Pancreas (tissue), 10 donors: Measurements from ENCODE around the gene TNFAIP3. TPM values are rescaled to one million over a fixed set of nuclear protein-coding genes. Genes with fewer than 3 reads are reported as not detected.

Source experiments
- ATAC-seq, 4 donors: fragments of 200-7000 bp; cut with Tn5 transposase; one replicate each; pipeline versions ENCODE4 v1.8.0 to v1.9.1; 2020; ENCODE audit warnings: mild to moderate bottlenecking in 4 of 4, moderate library complexity in 4 of 4
- DNase-seq, 6 donors: peaks; one replicate each; pipeline ENCODE4 v3.0.0-alpha.2; 2020
- FAIRE-seq: peaks from 2 replicates; lab custom pipeline; 2012; peaks lifted over from hg19 to GRCh38; lab: Jason Lieb, UNC
- H3K27ac ChIP-seq, 4 donors: fragments of 200-600 bp; sonication (generic); 1 replicate in 3 of 4; 2 replicates in 1 of 4; pipeline versions ENCODE4 v1.5.0 to v1.8.0; 2020
- H3K27me3 ChIP-seq, 4 donors: fragments of 200-600 bp; one replicate each; pipeline ENCODE4 v1.8.0; 2021
- H3K36me3 ChIP-seq, 3 donors: fragments of 200-600 bp; sonication (generic) in 1 of 3; one replicate each; pipeline versions ENCODE4 v1.5.0 to v1.8.0; 2020 to 2021
- H3K4me1 ChIP-seq, 3 donors: fragments of 200-600 bp; one replicate each; pipeline ENCODE4 v1.8.0; 2021
- H3K4me3 ChIP-seq, 4 donors: fragments of 200-600 bp; sonication (generic) in 2 of 4; one replicate each; pipeline versions ENCODE4 v1.5.0 to v1.8.0; 2020 to 2021
- H3K9me3 ChIP-seq, 4 donors: fragments of 200-600 bp; one replicate each; pipeline ENCODE4 v1.8.0; 2021
- WGBS, 2 donors: extraction: QIAGEN DNeasy Blood & Tissue Kit; methylation state at CpG; one replicate each; pipeline ENCODE4 v1.1.7; 2013; 5-methylcytosine and 5-hydroxymethylcytosine counted together
- intact Hi-C, 3 donors: fragments of 100-400 bp; cut with DNase I; formaldehyde crosslinking; loops; one replicate each; pipeline versions ENCODE4 v1.11.1 to v1.14.2; 2022
- polyA plus RNA-seq, 2 donors: library from polyadenylated mRNA; stranded (reverse); fragments of 200-250 nt; gene quantifications; one replicate each; pipeline ENCODE4 v1.2.3, GENCODE V29; 2013
- total RNA-seq, 6 donors: library from RNA; stranded (reverse); fragmentation: NEBNext Ultra II Directional in 4 of 6; extraction: Animal tissue kit (Norgen Biotek cat#: 25700) in 4 of 6; gene quantifications; one replicate each; pipeline versions ENCODE4 v1.2.1 to v1.2.4, GENCODE V29; 2021 to 2023
- TF ChIP-seq, protein P1 (sequence below), 4 donors: fragments of 200-600 bp; sonication (generic) in 3 of 4; IDR thresholded peaks; one replicate each; pipeline versions ENCODE4 v1.5.0 to v1.8.0; 2021; ENCODE audit warnings: antibody characterized with exemption in 4 of 4
- donor health status: healthy with polysubstance abuse.
- donor health status: DM: no; HTN: no; CAD: no; lungs with moderate emphysema.
- donor health status: DM: no; HTN: no; CAD: no.
- donor health status: control.
- donor health status: control.
- donor health status: Bipolar disorder and iron deficiency.
- donor health status: DM: yes; HTN: yes; CAD: no.
- donor health status: DM: no; HTN: no; CAD: no.
- donor health status: DM: no; HTN: no; CAD: no.
- donor health status: DM: yes; HTN: yes; CAD: no.

The TNFAIP3 gene
- total and polyA plus RNA-seq, 8 donors = 9.3 to 59.2 (median 14.2) TPM

DNA sequence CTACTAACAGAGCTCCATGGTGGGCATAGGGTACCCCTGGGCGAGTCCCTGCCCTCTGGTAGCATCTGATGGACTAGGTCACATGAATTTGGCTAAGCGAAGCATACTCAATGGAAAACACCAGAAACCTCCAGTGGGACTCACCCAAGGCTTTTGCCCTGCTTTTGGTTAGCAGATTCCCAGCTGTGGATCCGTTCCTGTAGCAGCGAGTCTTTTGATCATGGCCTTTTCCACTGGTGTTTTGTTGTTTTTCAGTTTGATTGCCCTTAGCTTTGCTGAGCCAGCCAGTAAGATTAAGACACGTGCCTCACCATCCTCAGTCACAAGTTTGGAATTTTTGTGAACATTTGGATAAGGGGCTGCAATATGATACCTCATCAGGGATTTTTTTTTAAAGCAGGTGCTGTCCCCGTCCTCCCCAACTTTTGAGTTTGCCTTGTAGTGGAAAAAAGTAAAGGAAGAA, 8.0 kb downstream of the TNFAIP3 start:
- Histone ChIP-seq H3K36me3 (peaks cover 11 to 60% (median 38%) of the 10 kb centered on the region in 3 donors), H3K4me3 (no peak overlapping the region), H3K27ac (no peak overlapping the region), H3K4me1 (peaks cover 0 to 27% (median 9%) of the 10 kb centered on the region in 3 donors), H3K9me3 (no peaks in the 10 kb centered on the region), H3K27me3 (no peaks in the 10 kb centered on the region)
- DNase-seq (no peak), ATAC-seq (no peak), FAIRE-seq (no peak)
- TF ChIP-seq, protein P1, sequence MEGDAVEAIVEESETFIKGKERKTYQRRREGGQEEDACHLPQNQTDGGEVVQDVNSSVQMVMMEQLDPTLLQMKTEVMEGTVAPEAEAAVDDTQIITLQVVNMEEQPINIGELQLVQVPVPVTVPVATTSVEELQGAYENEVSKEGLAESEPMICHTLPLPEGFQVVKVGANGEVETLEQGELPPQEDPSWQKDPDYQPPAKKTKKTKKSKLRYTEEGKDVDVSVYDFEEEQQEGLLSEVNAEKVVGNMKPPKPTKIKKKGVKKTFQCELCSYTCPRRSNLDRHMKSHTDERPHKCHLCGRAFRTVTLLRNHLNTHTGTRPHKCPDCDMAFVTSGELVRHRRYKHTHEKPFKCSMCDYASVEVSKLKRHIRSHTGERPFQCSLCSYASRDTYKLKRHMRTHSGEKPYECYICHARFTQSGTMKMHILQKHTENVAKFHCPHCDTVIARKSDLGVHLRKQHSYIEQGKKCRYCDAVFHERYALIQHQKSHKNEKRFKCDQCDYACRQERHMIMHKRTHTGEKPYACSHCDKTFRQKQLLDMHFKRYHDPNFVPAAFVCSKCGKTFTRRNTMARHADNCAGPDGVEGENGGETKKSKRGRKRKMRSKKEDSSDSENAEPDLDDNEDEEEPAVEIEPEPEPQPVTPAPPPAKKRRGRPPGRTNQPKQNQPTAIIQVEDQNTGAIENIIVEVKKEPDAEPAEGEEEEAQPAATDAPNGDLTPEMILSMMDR (IDR thresholded peaks at IDR 0.05) = no peak
- intact Hi-C loops = loop anchor here in 1 of 3 donors (10.0 kb wide), 1 partner anchor 50 kb away; no protein-coding TSS in a partner anchor
- 91 to 93% methylated on average over 6 of the region's 6 CpGs for WGBS, 2 donors

DNA sequence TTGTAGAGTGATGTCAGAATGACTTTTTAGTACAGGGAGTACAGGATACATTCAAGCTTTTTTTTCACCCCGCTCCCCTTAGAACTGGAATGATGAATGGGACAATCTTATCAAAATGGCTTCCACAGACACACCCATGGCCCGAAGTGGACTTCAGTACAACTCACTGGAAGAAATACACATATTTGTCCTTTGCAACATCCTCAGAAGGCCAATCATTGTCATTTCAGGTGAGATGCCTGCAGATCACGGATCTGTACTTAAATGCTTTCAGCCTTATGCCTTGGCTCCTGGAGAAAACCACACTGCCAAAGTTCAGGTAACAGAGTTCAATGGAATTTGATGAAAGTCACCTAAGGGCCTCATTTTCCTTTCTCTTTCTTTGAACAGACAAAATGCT, 8.5 kb downstream of the TNFAIP3 start:
- 84 to 86% methylated on average over 3 of the region's 3 CpGs for WGBS, 2 donors
- H3K4me1 ChIP-seq = peaks cover 0 to 27% (median 9%) of the 10 kb centered on the region in 3 donors
- intact Hi-C loops = loop anchor here in 1 of 3 donors (10.0 kb wide), 1 partner anchor 49 kb away; no protein-coding TSS in a partner anchor

DNA sequence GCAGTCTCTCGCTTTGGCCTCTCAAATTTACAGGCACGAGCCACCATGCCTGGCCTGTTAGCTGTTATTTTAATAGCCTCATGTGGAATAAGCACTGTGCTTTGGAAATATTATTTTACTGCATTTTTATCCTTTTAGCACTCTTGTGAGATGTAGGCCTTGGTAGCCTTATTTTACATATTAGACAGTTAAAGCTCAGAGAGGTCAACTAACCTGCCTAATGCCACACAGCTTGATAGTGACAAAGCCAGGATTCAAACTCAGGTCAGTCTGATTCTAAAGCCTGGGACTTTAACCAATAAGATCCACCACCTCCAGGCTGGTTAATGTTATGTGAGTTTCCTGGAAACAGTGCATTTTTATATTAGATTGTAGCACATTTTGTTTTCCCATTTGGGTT, 9.5 kb downstream of the TNFAIP3 start:
- H3K4me3 ChIP-seq = no peak overlapping the region
- no peaks in the 10 kb centered on the region for H3K9me3 ChIP-seq
- DNase-seq (no peak), FAIRE-seq (no peak), ATAC-seq (no peak)
- intact Hi-C loops = loop anchor here in 1 of 3 donors (10.0 kb wide), 1 partner anchor 48 kb away; no protein-coding TSS in a partner anchor
- no peaks in the 10 kb centered on the region for H3K27me3 ChIP-seq
- H3K36me3 ChIP-seq = peaks cover 11 to 73% (median 50%) of the 10 kb centered on the region in 3 donors
- TF ChIP-seq, protein P1 (IDR thresholded peaks at IDR 0.05) = no peak
- no peak overlapping the region for H3K27ac ChIP-seq
- peaks cover 0 to 19% (median 9%) of the 10 kb centered on the region in 3 donors for H3K4me1 ChIP-seq
- 92 to 96% methylated on average over 2 of the region's 2 CpGs for whole genome bisulfite sequencing, 2 donors

More for the DNA sequence above, 8.5 kb downstream of the TNFAIP3 start:
- Histone ChIP-seq H3K36me3 (peaks cover 11 to 65% (median 43%) of the 10 kb centered on the region in 3 donors), H3K9me3 (no peaks in the 10 kb centered on the region), H3K4me3 (no peak overlapping the region), H3K27me3 (no peaks in the 10 kb centered on the region), H3K27ac (no peak overlapping the region)
- TF ChIP-seq, protein P1 (IDR thresholded peaks at IDR 0.05) = no peak
- FAIRE-seq = no peak
- no peak for DNase-seq
- ATAC-seq = no peak

DNA sequence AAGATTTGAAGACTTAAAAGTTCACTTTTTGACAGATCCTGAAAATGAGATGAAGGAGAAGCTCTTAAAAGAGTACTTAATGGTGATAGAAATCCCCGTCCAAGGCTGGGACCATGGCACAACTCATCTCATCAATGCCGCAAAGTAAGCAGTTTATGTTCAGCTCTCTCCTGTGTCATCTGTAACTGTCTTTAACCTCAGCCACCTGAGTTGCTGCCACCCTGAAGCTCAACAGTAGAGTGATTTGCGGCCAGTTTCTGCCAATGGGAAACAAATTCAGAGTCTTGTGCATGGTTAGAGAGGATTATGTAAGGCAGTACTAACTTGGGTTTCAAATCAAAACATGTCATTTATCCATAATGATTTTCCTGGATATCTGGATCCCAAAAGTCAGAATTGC, 10.1 kb downstream of the TNFAIP3 start:
- Histone ChIP-seq H3K9me3 (no peaks in the 10 kb centered on the region), H3K36me3 (peaks cover 11 to 75% (median 51%) of the 10 kb centered on the region in 3 donors), H3K4me1 (peaks cover 0 to 16% (median 9%) of the 10 kb centered on the region in 3 donors), H3K27me3 (no peaks in the 10 kb centered on the region), H3K27ac (no peak overlapping the region), H3K4me3 (no peak overlapping the region)
- TF ChIP-seq, protein P1 (IDR thresholded peaks at IDR 0.05) = no peak
- DNase-seq (no peak), FAIRE-seq (no peak), ATAC-seq (no peak)
- WGBS, 2 donors = 90% methylated on average over 3 of the region's 3 CpGs
- intact Hi-C loops = loop anchor here in 1 of 3 donors (10.0 kb wide), 1 partner anchor 48 kb away; no protein-coding TSS in a partner anchor

DNA sequence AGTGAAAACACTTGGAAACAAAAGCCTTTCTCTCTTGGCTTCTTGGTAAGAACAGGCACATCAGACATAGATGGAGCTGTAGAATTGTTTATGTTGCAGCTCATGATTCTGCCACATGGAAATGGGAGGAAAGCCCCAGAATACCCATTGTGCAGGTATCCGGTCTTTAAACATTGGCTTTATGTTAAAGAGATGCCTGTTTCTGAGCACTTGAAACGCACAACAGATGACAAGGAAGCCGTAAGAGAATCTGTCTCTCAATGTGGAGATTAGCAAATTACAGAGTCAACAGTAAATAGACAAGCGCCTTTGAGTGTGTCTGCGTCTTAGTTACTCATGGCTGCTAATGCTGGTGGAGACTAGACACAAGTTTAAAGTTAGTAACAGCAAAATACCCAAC, 10.5 kb downstream of the TNFAIP3 start:
- Histone ChIP-seq H3K4me3 (no peak overlapping the region), H3K27me3 (no peaks in the 10 kb centered on the region), H3K4me1 (peaks cover 0 to 13% (median 8%) of the 10 kb centered on the region in 3 donors), H3K27ac (no peak overlapping the region), H3K36me3 (peaks cover 11 to 80% (median 56%) of the 10 kb centered on the region in 3 donors), H3K9me3 (no peaks in the 10 kb centered on the region)
- FAIRE-seq (no peak), DNase-seq (no peak), ATAC-seq (no peak)
- TF ChIP-seq, protein P1 (IDR thresholded peaks at IDR 0.05) = no peak
- WGBS, 2 donors = 94% methylated on average over 5 of the region's 5 CpGs
- intact Hi-C loops = loop anchor here in 1 of 3 donors (10.0 kb wide), 1 partner anchor 47 kb away; no protein-coding TSS in a partner anchor
